ENCODE measurements around the gene SLC22A12.
"Not testable (repeated sequence)": the region's sequence is repeated elsewhere in the genome, so short reads cannot be mapped to it uniquely, and the experiment has no call there.

SLC22A12 gene

GRCh38 chr11:64590763-64591221 is at the start of gene SLC22A12:
TSS of gene SLC22A12 (plus strand) at chr11:64591220. CDS start at chr11:64591557, 337 bp downstream.
- no peak for DNase-seq

- no peak for DNase-seq
Measured at GRCh38 chr11:64542172-64543125, 48.6 kb upstream of the SLC22A12 start.

GRCh38 chr11:64543818-64544217 is 47.2 kb upstream of the SLC22A12 start:
- no peak for DNase-seq

GRCh38 chr11:64544616-64545296 is 46.3 kb upstream of the SLC22A12 start:
- DNase-seq, result no peak

GRCh38 chr11:64545619-64546018 is 45.4 kb upstream of the SLC22A12 start:
- DNase-seq, result no peak

GRCh38 chr11:64546176-64546575 is 44.8 kb upstream of the SLC22A12 start:
- no peak for DNase-seq

GRCh38 chr11:64546600-64546999 is 44.4 kb upstream of the SLC22A12 start:
- no peak for DNase-seq

GRCh38 chr11:64549969-64550368 is 41.1 kb upstream of the SLC22A12 start:
- DNase-seq, result no peak

- peak; percentile 39 to 42 for DNase-seq
Measured at GRCh38 chr11:64553554-64554201, 37.3 kb upstream of the SLC22A12 start.

GRCh38 chr11:64556044-64556720 is 34.8 kb upstream of the SLC22A12 start:
- DNase-seq, result no peak

- no peak for DNase-seq
Measured at GRCh38 chr11:64556721-64557250, 34.2 kb upstream of the SLC22A12 start.

- DNase-seq, result no peak
Measured at GRCh38 chr11:64558065-64558745, 32.8 kb upstream of the SLC22A12 start.

GRCh38 chr11:64558869-64559268 is 32.2 kb upstream of the SLC22A12 start:
- no peak for DNase-seq

- no peak for DNase-seq
Measured at GRCh38 chr11:64559351-64560138, 31.5 kb upstream of the SLC22A12 start.

- DNase-seq, result no peak
Measured at GRCh38 chr11:64560139-64560771, 30.8 kb upstream of the SLC22A12 start.

GRCh38 chr11:64560941-64561340 is 30.1 kb upstream of the SLC22A12 start:
- DNase-seq, result no peak

GRCh38 chr11:64561429-64561828 is 29.6 kb upstream of the SLC22A12 start:
- not testable (repeated sequence) for DNase-seq

- no peak for DNase-seq
Measured at GRCh38 chr11:64561984-64562722, 28.9 kb upstream of the SLC22A12 start.

GRCh38 chr11:64562723-64563351 is 28.2 kb upstream of the SLC22A12 start:
- DNase-seq, result no peak

Data from CD4-positive, alpha-beta T cell treated with Interleukin-1 beta for 1 hour (primary cell).